NCI-H2081 treated with DMSO at 0.1 percent for 48 hours (cell line): Measurements from ENCODE around the gene METRNL.

Experiments used
- DNase-seq: peaks from one replicate; lab custom pipeline; 2025; lab: John Stamatoyannopoulos, UW

The METRNL gene

DNA sequence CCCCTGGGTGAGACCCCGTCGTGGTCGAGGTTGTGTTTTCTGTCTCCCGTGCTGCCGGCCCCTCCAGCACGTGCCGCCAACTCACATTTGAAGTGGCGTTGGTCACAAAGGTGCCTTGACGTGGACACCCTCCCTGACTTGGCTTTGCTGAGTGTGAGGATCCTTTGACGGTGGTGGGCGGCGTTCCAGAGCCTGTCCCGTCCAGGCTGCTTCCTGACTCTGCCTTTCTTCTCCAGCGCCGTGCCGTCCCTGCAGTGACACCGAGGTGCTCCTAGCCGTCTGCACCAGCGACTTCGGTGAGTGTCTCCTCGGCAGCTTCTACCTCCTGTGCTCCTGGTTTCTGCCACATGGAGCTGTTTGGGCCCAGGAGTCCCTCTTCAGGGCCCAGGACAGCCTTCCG, 13.5 kb downstream of the METRNL start:
- DNase-seq = no peak

DNA sequence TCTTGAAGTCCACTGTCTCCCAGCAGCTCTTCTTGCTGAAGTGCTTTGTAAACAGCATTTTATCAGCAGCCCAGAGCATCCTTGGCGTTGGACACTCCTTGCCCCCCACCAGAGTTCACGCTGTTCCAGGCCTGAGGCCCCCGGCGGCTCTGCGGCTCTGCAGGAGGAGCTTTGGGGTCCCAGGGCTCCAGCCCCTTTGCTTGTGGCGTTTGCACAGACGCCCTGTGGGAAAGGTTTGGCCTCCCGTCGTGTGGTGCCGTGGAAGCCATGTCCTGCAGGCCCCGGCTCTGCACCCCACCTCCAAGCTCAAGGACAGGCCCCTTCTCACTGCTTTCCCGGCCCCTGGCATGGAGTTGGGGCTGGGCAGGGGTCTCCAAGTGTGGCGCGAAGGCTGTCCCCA, 14.1 kb downstream of the METRNL start:
- DNase-seq = no peak

DNA sequence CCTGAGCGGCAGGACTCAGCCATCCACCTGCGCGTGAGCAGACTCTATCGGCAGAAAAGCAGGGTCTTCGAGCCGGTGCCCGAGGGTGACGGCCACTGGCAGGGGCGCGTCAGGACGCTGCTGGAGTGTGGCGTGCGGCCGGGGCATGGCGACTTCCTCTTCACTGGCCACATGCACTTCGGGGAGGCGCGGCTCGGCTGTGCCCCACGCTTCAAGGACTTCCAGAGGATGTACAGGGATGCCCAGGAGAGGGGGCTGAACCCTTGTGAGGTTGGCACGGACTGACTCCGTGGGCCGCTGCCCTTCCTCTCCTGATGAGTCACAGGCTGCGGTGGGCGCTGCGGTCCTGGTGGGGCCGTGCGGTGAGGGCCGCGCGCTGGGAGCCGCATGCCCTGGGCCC, 14.9 kb downstream of the METRNL start:
- DNase-seq = no peak

DNA sequence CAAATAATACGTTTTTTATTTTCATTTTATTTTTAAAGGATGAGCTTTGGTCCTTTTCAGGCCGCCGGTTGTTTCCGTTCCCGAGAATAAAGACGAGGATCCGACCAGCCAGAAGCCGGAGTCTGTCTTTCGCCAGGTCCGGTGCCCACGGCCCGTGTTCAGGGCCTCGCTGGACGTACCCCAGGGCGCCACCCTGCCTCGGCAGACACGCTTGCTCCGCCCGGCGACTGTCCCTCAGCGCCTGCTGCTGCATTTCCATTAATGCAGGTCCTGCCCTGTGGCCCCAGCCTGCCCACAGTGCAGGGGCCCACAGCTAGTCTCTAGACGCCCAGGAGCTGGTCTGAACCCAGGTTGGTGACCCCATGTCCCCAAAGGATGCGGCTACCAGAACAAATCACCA, 15.6 kb downstream of the METRNL start:
- no peak for DNase-seq

DNA sequence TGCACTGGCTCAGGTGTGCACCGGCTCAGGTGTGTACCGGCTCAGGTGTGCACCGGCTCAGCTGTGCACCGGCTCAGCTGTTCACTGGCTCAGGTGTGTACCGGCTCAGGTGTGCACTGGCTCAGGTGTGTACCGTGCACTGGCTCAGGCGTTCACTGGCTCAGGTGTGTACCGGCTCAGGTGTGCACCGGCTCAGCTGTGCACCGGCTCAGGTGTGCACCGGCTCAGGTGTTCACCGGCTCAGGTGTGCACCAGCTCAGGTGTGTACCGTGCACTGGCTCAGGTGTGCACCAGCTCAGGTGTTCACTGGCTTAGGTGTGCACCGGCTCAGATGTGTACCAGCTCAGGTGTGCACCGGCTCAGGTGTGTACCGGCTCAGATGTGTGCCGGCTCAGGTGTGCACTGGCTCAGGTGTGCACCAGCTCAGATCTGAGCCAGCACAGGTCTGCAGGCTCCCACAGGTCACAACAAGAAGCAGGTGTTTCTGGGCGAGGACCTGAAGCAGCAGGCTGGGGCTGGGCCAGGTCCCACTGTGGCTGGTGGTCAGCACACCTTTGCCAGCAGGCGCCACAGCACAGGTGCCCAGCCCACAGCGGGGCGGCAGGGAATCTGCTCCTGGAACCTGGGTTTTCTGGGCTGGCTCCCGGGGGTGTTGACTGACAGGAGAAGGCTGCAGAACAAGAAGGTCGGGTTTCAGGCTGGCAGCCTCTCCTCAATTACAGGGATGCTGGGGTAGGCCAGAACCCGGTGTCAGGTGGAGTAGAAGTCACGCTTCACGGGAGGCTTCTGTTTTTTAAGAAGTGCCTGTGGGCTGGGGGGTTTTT, 17.2 kb downstream of the METRNL start:
- DNase-seq = no peak

DNA sequence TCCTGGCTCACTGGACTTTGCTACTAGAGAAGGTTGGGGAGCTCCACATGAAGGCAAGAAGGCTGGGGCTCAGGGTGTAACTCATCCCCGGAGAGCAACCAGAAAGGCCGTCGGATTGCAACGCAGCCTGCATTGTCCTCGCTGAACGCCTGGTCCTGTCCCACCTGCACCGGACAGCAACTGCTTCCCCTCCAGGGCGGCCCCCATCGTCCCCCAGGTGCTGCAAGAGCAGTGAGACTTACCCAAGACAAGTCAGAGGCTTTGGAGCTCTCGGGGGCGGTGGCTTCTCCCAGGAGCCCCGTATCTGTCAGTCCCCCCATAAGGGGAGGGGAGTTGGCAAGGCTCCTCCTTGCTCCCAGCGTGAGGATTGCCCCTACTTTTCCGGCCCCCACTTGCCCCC, 18.4 kb downstream of the METRNL start:
- DNase-seq = no peak

DNA sequence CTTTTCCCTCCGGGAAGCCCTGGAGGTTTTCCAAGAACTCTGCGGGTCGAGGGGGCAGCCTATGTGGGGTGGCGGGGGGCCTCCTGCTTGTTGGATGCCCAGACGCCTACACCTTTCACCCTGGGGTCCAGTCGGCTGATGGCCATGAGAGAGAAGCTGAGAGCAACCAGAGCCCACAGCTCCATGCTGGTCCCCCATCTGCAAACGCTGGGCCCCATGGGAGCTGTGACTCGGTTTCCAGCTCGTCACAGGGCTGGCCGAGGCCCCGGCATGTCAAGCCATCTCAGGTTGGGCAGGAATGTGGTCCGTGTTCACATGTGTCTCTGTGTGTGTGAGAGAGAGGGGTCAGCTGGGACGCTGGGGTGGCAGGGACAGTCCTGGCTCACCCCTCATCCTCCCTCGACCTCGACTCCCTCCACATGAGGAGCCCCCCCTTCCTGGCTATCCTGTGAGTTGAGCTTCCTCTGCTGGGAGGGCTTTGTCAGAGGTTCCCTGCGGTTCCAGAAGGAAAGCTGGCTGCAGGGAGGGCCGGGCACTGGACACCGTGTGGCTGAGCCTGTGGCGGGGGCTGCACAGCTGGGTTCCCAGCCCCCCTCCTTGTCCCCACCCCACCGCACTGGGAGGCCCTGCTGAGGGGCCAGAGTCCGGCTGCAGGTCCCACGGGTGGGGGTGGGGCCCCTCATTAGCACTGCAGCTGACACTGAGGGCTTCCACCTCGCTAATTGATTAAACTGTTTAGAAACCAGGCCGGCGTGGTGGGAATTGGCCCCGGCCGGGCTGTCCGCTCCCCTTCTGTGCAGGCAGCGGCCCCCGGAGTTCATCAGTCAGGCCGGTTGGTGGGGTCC, 19.1 kb downstream of the METRNL start:
- no peak for DNase-seq

DNA sequence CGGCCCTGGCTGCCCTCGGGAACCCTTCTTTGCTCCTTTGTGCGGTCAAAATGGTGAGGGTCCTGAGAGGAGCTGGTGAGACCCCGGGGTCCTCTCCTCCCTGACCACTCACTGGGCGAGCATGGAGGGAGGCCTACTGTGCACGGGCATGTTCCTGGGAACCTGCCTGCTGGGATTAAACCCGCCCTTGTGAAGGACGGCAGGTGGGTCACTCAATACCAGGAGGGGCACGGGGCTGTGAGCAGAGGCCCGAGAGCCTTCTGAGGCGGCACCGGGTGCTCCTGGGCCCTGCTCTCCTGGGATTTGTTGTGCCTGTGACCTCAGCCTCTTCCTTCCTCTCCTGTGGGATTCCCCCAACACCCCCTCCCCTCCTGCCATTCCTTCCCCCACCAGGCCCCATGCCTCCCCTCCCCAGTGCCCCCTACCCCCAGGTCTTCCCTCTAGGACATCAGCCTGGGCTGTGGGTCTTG, 19.7 kb downstream of the METRNL start:
- DNase-seq = no peak

DNA sequence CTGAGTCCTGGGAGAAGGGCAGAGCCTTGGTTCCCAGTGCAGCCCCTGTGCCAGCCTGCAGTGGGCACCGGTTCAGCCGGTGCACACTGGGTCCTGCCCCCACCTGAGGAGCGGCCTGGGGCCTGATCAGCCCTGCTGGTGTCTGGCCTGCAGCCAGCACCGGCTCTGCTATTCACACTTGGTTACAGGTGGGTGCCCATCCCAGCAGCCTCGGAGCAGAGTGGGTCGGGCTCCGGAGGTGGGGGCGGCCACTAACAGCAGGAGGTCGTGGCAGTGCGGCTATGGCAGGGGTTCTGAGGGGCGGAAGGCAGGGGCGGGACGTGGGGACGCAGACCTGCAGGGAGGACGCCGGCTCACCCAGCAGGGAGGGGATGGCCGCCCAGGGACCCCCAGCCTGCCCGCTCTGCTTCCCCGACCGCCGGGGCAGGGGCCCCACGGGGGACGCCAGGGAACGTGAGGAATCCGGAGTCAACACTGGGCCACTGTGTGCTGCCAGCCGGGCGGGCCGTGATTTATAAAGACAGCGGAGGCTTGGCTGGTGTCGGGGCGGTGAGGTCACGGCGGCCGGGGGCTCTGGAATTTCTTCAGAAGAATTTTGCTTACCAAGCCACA, 20.3 kb downstream of the METRNL start:
- no peak for DNase-seq

DNA sequence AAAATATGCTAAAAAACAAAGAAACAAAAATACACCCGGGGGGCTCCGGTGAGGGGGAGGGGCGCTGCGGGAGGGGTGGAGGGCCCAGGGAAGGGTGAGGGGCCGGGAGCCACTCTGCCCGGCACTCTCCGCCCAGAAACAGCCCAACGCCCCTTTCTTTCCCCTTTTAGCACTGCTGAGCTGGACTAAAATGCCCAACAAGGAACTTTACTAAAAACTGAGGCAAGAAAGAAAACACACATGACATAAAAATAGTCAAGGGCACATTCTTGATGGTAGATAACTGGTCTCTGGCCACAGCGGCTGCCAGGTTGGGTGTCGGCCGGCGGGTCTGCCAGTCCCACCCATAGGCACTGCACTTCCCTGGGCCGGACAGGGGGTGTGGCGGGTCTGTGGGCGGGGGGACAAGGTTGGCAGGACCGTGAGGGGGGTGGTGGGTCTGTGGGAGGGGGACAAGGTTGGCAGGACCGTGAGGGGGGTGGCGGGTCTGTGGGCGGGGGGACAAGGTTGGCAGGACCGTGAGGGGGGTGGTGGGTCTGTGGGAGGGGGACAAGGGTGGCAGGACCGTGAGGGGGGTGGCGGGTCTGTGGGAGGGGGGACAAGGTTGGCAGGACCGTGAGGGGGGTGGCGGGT, 20.9 kb downstream of the METRNL start:
- no peak for DNase-seq

DNA sequence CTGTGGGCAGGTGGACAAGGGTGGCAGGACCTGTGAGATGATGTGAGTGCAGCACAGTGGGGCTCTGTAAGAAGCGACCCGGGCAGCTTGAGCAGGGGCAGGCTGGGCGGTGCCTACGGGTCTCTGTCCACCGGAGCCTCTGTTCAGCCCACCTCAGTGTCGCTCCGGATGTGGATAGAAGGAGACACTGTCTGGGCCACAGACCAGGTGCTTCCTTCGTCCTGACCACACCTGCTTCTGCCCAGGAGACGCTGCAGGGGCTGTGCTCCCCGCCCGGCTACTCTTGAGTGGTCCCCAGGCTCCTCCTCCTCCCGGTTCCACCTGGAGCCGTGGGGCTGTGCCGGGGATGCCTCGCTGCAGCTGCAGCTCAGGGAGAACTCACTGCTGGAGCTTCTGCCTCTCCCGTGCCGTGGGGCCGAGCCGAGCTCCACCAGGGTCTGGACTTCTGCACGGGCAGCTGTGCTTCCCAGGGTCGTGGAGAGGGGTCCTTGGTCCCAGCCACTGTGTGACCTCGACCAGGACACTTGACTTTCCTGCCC, 21.5 kb downstream of the METRNL start:
- no peak for DNase-seq

DNA sequence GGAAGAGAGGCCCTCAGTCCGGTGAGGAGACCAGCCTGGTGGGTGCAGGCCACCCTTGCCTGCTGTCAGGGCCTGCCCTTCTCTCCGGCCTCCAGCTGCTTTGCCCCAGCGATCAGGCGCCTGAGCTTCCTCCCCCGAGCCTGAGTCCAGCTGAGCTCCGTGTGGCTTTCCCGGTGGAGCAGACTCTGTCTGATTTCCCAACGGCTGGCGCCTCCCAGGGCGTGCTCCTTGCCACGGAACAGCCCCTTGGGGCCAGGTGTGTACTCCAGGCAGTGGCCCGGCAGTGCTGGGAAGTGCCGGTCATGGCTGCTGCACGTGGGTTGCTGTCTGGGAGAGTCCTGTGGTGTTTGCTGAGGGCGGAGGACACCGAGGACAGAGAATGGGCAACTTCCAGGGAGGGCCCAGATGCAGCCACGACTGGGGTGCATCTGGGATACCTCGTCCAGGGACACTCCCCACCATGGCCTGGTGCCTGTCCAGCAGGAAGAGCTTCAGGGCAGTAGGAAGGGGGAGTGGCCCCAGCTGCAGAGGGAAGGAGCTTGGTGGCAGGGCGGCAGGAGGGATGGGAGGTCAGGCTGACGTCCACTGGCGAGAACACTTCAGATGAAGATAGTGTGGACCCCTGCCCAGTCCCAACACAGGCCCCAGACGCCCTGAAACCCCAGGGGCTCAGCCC, 22.5 kb downstream of the METRNL start:
- no peak for DNase-seq

DNA sequence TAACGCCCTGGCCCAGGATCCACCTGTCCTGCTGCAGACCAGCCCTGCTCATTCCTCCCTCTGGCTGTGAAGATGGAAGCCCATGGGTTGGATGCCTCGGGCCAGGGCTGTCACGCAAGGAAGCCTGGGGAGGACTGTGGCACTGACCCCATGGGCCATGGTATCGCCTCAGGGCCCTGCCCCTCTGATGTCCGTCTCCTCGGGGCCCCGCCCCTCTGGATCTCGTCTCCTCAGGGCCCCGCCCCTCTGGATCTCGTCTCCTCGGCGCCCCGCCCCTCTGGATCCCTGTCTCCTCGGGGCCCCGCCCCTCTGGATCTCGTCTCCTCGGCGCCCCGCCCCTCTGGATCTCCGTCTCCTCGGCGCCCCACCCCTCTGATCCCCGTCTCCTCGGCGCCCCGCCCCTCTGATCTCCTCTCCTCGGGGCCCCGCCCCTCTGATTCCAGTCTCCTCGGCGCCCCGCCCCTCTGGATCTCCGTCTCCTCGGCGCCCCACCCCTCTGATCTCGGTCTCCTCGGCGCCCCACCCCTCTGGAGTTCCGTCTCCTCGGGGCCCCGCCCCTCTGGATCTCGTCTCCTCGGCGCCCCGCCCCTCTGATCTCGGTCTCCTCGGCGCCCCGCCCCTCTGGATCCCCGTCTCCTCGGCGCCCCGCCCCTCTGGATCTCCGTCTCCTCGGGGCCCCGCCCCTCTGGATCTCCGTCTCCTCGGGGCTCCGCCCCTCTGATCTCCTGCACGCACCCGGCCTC, 24.0 kb downstream of the METRNL start:
- no peak for DNase-seq

DNA sequence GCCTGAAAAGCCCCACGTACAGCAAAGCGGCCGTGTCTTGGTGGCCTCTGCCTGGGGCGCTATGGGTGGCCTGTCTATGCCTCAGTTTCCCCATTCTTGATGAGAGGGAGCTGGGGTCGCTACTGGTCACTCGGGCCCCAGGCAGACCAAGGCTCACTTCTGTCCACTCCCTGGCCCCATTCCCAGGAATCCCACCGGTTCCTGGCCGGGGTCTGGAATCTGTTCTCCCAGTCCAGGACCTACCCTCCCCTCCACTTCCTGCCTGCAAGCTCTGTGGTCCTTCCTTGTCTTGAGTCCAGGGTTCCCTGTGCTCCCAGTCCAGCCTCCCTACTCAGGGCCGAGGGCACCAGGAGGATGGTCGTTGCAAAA, 24.5 kb downstream of the METRNL start:
- DNase-seq = no peak

DNA sequence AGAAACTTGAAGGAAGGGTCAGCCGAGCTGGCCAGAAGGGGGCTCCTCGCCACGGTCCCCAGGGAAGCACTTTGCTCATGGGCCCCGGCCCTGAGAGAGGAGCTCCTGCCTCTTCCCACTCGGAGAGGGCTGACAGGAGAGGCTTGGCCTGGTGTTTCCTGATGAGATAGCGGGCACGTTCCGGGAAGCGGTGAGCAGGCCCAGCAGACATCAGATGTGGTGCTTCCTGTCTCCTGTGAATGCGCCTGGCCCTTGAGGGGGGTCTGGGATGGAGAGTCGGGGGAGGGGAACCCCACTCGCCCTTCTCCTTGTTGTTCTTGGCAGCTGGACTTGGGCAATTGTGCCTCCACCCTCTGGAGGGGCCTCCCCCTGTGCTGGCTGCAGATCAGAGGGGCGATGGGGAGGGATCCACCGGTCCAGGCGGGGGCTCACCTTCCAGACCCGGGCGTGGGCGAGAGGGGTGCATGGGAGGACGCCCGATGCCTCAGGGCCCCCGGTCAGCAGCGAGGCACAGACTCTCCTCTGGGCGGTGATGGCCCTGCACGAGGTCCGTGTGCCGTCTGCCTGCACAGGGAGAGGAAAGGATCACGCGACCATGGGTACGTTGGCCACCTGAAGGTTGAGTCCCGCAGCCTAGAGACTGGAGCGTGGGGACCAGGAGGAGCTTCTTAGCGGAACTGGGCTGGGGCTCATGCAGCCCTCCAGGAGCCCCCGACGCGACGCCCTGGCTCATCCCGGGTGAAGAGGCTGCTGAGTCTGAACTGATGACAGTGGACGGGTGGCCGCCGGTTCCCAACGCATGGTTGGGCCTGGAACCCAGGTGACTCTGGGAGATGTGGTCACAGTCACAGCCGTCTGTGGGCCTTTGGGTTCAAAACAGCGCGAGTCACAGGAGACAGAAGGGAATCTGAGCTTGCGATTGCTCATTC, 25.4 kb downstream of the METRNL start:
- no peak for DNase-seq

DNA sequence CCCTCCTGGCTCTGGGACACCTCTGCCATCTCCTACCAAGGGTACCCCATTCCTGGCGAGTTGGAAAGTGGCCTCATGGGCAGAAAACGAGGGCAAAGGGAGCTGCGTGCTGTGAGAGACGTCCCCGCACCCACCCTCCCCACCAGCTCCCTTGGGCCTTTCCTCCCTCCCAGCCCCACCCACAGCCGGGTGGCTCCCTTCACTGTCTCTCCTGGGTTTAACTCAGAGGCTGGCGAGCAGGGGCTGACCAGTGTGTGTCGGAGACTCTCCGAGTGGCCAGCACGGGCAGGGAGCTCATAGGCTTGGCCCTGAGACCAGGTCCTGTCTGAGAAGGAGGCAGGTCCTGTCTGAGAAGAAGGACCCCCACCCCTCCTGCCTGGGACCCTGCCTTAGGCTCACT, 26.1 kb downstream of the METRNL start:
- DNase-seq = no peak

DNA sequence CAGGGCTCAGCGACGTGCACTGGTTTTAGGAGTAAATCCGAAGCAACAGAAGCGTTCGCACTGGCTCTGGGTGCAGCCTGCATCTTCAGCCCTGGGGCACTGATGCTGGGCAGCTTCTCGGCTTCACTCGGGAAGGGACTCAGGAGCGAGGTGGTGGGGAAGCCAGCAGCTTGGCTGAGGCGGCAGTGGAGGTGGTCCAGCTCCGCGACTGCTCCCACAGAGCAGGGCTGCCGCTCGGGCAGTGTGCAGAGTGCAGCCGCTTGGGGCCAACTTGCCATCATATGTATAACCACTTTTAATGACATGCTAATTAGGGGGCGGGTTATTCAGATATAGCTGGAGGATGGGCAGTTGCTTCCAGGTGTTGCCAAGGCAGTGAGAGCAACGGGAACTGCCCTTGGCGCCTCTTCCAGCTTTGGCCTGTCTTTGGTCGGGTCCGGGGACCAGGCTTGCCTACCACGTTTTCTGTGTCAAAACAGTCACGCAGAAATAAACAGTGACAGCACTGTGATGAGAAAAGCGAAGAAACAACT, 26.7 kb downstream of the METRNL start:
- DNase-seq = no peak

DNA sequence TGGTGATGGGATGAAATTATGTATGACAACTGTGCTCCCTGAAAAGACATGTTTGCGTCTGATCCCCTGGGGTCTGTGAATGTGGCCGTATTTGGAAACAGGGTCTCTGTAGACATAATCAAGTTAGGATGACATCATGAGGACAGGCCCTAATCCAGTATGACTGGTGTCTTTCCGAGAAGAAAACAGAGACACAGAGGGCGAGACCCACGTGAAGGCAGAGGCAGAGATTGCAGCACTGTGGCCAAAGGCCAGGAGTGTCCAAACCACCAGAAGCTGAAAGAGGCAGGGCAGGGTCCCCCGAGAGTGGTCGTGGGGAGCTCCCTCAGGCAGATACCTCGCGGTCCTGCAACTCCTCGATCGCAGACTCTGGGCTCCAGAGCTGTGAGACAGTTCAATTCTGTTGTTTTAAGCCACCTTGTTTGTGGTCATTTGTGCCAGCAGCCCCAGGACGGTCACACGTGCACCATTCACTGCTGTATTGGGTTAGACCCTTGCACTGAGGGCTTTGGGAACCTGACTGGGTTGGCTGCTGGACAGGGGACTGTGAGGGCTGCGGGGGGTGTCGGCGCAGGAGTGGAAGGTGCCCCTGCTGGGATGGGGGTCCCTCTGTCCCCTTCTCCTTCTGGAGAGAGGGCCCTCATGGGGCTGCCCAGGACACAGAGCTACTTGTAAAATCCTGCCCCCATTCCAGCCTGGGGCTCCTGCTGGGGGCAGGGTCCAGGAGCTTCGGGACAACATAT, 27.7 kb downstream of the METRNL start:
- no peak for DNase-seq

DNA sequence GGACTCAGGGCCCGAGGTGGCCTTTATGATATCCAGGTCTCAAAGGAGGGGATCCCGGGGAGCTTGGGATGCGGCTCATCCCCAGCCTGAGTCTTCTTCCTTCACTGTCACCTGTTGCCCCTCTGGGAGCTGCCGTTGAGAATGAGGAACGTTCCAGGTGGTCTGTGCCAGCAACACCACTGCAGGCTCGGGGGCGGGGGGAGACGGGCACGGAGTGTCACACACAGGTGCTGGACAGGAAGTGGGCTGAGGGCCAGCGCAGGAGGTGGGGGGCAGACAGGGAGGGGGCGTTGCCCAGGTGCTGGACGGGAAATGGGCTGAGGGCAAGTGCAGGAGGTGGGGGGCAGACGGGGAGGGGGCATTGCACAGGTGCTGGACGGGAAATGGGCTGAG, 28.2 kb downstream of the METRNL start:
- no peak for DNase-seq
